ENCODE results near the gene SLC1A2. TPM values are rescaled to one million over a fixed set of nuclear protein-coding genes. Genes with fewer than 3 reads are reported as not detected.

Gene SLC1A2
- total and polyA plus RNA-seq, 2 of the 4 experiments (the other 2 are of a cell fraction): 0.15 to 0.54 TPM

DNA sequence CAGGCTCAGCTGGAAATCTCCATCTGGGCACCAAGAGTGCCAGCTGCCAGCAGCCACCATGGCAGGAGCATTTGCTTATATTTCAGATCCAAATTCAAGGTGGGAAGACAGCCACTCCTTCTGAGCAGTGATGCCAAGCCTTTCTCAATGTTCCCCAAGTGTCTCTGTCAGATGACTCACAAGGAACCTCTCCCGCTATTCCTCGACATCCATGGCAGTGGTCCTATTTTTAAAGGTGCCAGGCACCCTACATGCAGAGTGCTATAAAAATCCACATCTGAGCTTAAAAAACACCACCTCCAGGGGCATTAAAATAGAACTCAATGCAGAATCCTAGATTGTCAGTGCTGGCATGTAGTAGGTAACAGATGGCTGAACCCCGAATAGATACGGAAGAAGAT, 112.1 kb downstream of the SLC1A2 start:
- H3K23ac ChIP-seq (ENCODE audit: low read depth, low read length): no peak overlapping the region
- H3K4ac ChIP-seq (ENCODE audit: low read depth, low read length): no peak overlapping the region
- H3K4me2 ChIP-seq (ENCODE audit: low read depth, low read length): no peak overlapping the region
- intact Hi-C loops (cut with micrococcal nuclease): loop anchor here (5.0 to 10.0 kb wide), 4 partner anchors 75 to 382 kb away; no protein-coding TSS in a partner anchor
- H4K5ac ChIP-seq (ENCODE audit: low read depth, low read length): no peak overlapping the region
- peaks cover 0 to 11% of the 10 kb centered on the region in 2 experiments; a peak in 2 of 4 replicates for H3K79me1 ChIP-seq (ENCODE audit: low read depth in 1 of 2, low read length in 2 of 2)
- no peak overlapping the region for H3K56ac ChIP-seq (ENCODE audit: extremely low read depth, insufficient read depth, low read length)
- no peaks in the 10 kb centered on the region for H4K20me1 ChIP-seq (ENCODE audit: insufficient read depth, low read length)
- H2AK9ac ChIP-seq (replicated peaks; ENCODE audit: low read depth, low read length, poor library complexity): no peak overlapping the region
- H2AK5ac ChIP-seq (ENCODE audit: low read depth, low read length): peak overlapping the region; percentile 59; the same call in 1 of the 2 replicates
- no peak overlapping the region for H3K4me3 ChIP-seq (ENCODE audit: insufficient read depth, low read depth, low read length)
- no peak overlapping the region for H3K14ac ChIP-seq (replicated peaks; ENCODE audit: low read depth, low read length)
- H3K9ac ChIP-seq (ENCODE audit: low read depth, low read length): no peak overlapping the region
- H2AFZ ChIP-seq (replicated peaks; ENCODE audit: low read length, poor library complexity): no peak overlapping the region
- H3K36me3 ChIP-seq (ENCODE audit: control insufficient read depth, insufficient read depth, low read length): no peaks in the 10 kb centered on the region
- no peak overlapping the region for H4K8ac ChIP-seq (ENCODE audit: low read depth in 2 of 2, low read length in 2 of 2)
- no peaks in the 10 kb centered on the region for H3K9me3 ChIP-seq (ENCODE audit: control insufficient read depth, insufficient read depth, low read length)
- H2BK120ac ChIP-seq (ENCODE audit: low read depth, low read length): no peak overlapping the region
- BruUV-seq (replicated peaks): no TSS peak
- peaks cover 14% of the 10 kb centered on the region for H3K4me1 ChIP-seq (ENCODE audit: control insufficient read depth, insufficient read depth, low read length)
- ChIA-PET POLR2A (ENCODE audit: unreplicated experiment) (no interaction called here), CTCF (no interaction called here)
- in situ Hi-C loops (cut with MboI; ENCODE audit: low sequenced_read_pairs): no loop called here
- H2BK20ac ChIP-seq (ENCODE audit: low read depth, low read length): no peak overlapping the region
- no peak overlapping the region for H3K27ac ChIP-seq (ENCODE audit: insufficient read depth, low read length)
- H3K27me3 ChIP-seq (ENCODE audit: control insufficient read depth, insufficient read depth, low read length): no peaks in the 10 kb centered on the region
- no peak for TF ChIP-seq CHD1 (IDR thresholded peaks at IDR 0.05; ENCODE audit: low read depth, low read length)
- TF ChIP-seq, protein P1, sequence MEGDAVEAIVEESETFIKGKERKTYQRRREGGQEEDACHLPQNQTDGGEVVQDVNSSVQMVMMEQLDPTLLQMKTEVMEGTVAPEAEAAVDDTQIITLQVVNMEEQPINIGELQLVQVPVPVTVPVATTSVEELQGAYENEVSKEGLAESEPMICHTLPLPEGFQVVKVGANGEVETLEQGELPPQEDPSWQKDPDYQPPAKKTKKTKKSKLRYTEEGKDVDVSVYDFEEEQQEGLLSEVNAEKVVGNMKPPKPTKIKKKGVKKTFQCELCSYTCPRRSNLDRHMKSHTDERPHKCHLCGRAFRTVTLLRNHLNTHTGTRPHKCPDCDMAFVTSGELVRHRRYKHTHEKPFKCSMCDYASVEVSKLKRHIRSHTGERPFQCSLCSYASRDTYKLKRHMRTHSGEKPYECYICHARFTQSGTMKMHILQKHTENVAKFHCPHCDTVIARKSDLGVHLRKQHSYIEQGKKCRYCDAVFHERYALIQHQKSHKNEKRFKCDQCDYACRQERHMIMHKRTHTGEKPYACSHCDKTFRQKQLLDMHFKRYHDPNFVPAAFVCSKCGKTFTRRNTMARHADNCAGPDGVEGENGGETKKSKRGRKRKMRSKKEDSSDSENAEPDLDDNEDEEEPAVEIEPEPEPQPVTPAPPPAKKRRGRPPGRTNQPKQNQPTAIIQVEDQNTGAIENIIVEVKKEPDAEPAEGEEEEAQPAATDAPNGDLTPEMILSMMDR (conservative IDR thresholded peaks at IDR 0.05; ENCODE audit: low read depth, low read length): no peak
- TF ChIP-seq, protein P2, sequence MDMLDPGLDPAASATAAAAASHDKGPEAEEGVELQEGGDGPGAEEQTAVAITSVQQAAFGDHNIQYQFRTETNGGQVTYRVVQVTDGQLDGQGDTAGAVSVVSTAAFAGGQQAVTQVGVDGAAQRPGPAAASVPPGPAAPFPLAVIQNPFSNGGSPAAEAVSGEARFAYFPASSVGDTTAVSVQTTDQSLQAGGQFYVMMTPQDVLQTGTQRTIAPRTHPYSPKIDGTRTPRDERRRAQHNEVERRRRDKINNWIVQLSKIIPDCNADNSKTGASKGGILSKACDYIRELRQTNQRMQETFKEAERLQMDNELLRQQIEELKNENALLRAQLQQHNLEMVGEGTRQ (IDR thresholded peaks at IDR 0.05; ENCODE audit: low read depth, low read length): no peak
- TF ChIP-seq NFE2L2 (IDR thresholded peaks at IDR 0.05; ENCODE audit: low read depth, low read length): no peak
- no peak for TF ChIP-seq MXI1 (IDR thresholded peaks at IDR 0.05; ENCODE audit: borderline replicate concordance, low read depth, low read length)
- dilution Hi-C loops (cut with HindIII; ENCODE audit: low sequenced_read_pairs, unreplicated experiment): no loop called here
- WGBS, 2 experiments (ENCODE audit: extremely low coverage in 2 of 2, insufficient read length in 1 of 2): 100% methylated on average over 2 of the region's 4 CpGs; no CpG with 5 or more reads in 1 of the 2 experiments
- no peak overlapping the region for H3K18ac ChIP-seq (ENCODE audit: low read depth, low read length)
- no peak overlapping the region for H4K91ac ChIP-seq (ENCODE audit: insufficient read depth, low read depth, low read length)
- no peaks in the 10 kb centered on the region for H3K9me1 ChIP-seq (ENCODE audit: insufficient read depth, low read length)
- ATAC-seq (ENCODE audit: low read depth): no peak
- 0 out of 3 replicates have a peak overlapping the region, but pooled peaks have one; percentile 37 for H2BK15ac ChIP-seq (ENCODE audit: low read depth, low read length)
- no peak overlapping the region for H2BK5ac ChIP-seq (ENCODE audit: low read depth, low read length, poor library complexity, severe bottlenecking)
- DNase-seq: no peak

All from IMR-90 (cell line).